Osteocyte (in vitro differentiated cells): ENCODE data around the gene AMPD3. TPM values are rescaled to one million over a fixed set of nuclear protein-coding genes. Genes with fewer than 3 reads are reported as not detected.

Experiments used
- DNase-seq: peaks from one replicate; pipeline ENCODE4 v3.0.0; 2021; ENCODE audit warnings: mixed read lengths; ENCODE audit not compliant: unreplicated experiment; ENCODE audit errors: extremely low spot score
- H3K27ac Mint-ChIP-seq: one replicate; pipeline ENCODE4 v1.8.0; 2021; ENCODE audit warnings: mild to moderate bottlenecking, mixed read lengths; ENCODE audit not compliant: unreplicated experiment
- H3K27me3 Mint-ChIP-seq: one replicate; pipeline ENCODE4 v1.8.0; 2021; ENCODE audit warnings: mixed read lengths; ENCODE audit not compliant: unreplicated experiment
- H3K36me3 Mint-ChIP-seq: one replicate; pipeline ENCODE4 v1.8.0; 2021; ENCODE audit warnings: mixed read lengths; ENCODE audit not compliant: unreplicated experiment
- H3K4me1 Mint-ChIP-seq: one replicate; pipeline ENCODE4 v1.8.0; 2021; ENCODE audit warnings: mixed read lengths; ENCODE audit not compliant: unreplicated experiment
- H3K4me3 Mint-ChIP-seq: one replicate; pipeline ENCODE4 v1.8.0; 2021; ENCODE audit warnings: mild to moderate bottlenecking, moderate library complexity, mixed read lengths; ENCODE audit not compliant: unreplicated experiment
- H3K9me3 Mint-ChIP-seq: one replicate; pipeline ENCODE4 v1.8.0; 2021; ENCODE audit warnings: mixed read lengths; ENCODE audit not compliant: unreplicated experiment
- total RNA-seq: library from RNA; stranded (reverse); gene quantifications from 2 replicates; pipeline ENCODE4 v1.2.1, GENCODE V29; 2021
- TF ChIP-seq, protein P1 (sequence below): fragments of 200-600 bp; sonication (generic); IDR thresholded peaks from 2 replicates; pipeline ENCODE4 v1.5.0; 2021; ENCODE audit warnings: antibody characterized with exemption, mild to moderate bottlenecking, moderate library complexity

AMPD3 gene
- total RNA-seq, 1 donor from 2014 or later = 5.3 TPM

DNA sequence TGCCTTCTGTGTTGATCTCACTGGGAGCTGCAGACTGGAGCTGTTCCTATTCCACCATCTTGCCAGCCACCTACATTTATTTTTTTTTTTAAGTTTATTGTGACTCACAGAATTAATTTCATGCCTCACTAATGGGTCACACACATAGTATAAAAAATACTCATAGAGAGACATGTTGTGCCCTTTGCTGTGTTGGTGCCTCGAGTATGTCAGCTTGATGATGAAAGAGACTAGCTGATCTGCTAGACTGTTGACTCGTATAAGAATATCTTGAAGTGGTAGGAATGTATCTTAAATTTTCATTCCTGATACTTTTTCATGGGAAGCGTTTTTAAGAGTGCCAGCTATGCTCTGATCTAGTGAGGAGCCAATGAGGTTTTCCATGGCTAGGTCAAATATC is 28.6 kb upstream of the AMPD3 start:
- TF ChIP-seq, protein P1, sequence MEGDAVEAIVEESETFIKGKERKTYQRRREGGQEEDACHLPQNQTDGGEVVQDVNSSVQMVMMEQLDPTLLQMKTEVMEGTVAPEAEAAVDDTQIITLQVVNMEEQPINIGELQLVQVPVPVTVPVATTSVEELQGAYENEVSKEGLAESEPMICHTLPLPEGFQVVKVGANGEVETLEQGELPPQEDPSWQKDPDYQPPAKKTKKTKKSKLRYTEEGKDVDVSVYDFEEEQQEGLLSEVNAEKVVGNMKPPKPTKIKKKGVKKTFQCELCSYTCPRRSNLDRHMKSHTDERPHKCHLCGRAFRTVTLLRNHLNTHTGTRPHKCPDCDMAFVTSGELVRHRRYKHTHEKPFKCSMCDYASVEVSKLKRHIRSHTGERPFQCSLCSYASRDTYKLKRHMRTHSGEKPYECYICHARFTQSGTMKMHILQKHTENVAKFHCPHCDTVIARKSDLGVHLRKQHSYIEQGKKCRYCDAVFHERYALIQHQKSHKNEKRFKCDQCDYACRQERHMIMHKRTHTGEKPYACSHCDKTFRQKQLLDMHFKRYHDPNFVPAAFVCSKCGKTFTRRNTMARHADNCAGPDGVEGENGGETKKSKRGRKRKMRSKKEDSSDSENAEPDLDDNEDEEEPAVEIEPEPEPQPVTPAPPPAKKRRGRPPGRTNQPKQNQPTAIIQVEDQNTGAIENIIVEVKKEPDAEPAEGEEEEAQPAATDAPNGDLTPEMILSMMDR = no peak
- no peak overlapping the region for H3K4me3 Mint-ChIP-seq
- H3K9me3 Mint-ChIP-seq = peaks cover 17% of the 10 kb centered on the region
- H3K27ac Mint-ChIP-seq = no peak overlapping the region
- no peak for DNase-seq
- H3K27me3 Mint-ChIP-seq = peaks cover 17% of the 10 kb centered on the region
- H3K36me3 Mint-ChIP-seq = peaks cover 4% of the 10 kb centered on the region
- H3K4me1 Mint-ChIP-seq = no peaks in the 10 kb centered on the region

DNA sequence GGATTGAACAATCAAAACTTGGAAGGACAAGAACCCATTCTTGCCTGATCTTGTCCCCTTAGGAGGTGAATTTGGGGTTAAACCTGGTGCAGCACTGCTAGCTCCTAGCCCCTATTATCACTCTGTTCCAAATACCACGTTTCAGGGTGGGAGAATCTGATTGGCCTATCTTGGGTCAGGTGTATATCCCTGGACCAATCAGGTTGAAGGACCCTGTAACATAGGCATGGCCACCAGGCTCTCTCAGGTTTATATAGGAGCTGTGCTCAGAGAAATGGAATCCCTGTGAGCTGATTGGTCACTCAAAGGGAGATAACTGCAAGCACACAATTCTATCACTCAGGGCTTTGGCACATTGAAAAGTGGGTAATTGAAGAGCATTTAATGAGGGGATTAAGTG is 26.6 kb upstream of the AMPD3 start:
- H3K27ac Mint-ChIP-seq = no peak overlapping the region
- peaks cover 16% of the 10 kb centered on the region for H3K27me3 Mint-ChIP-seq
- H3K36me3 Mint-ChIP-seq = peaks cover 5% of the 10 kb centered on the region
- no peak for DNase-seq
- H3K4me3 Mint-ChIP-seq = no peak overlapping the region
- H3K9me3 Mint-ChIP-seq = peaks cover 15% of the 10 kb centered on the region
- TF ChIP-seq, protein P1 = no peak
- H3K4me1 Mint-ChIP-seq = no peaks in the 10 kb centered on the region

DNA sequence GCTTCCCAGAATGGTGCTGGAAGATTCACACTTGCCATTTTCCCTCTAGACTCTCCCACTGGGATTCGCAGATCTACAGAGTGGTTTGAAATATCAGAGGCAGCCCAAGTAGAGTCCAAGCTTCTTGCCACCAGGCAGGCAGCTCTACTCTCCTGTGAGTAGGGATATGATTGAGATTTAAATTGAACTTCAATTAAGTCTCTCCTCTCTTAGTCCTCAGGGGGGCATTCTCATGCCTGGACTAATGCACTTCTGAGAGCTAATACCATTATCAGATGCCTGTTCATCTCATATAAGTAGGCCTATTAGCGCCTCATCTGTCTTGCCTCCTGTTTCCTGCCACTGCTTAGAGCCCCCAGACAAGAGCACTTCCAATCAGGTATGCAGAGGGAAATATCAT is 25.5 kb upstream of the AMPD3 start:
- H3K4me3 Mint-ChIP-seq = no peak overlapping the region

DNA sequence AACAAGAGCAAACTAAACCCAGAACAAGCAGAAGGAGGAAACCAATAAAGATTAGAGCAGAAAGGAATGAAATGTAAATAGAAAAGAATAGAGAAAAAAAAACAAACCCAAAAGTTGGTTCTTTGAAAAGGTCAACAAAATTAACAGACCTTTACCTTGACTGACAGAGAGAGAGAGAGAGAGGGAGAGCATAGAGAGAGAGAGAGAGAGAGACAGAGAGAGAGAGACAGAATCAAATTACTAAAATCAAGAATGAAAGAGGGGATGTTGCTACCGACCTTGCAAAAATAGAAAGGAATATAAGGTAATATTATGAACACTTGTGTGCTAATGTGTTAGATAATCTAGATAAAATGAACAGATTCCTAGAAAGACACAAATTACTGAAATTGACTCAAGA is 22.6 kb upstream of the AMPD3 start:
- DNase-seq = no peak
- Mint-ChIP-seq H3K27me3 (peaks cover 6% of the 10 kb centered on the region), H3K27ac (no peak overlapping the region), H3K36me3 (peaks cover 5% of the 10 kb centered on the region), H3K4me3 (no peak overlapping the region), H3K9me3 (peaks cover 8% of the 10 kb centered on the region), H3K4me1 (no peaks in the 10 kb centered on the region)
- TF ChIP-seq, protein P1 = no peak

More for the DNA sequence above, 25.5 kb upstream of the AMPD3 start:
- no peak overlapping the region for H3K27ac Mint-ChIP-seq
- no peaks in the 10 kb centered on the region for H3K4me1 Mint-ChIP-seq
- H3K27me3 Mint-ChIP-seq = peaks cover 9% of the 10 kb centered on the region
- peaks cover 5% of the 10 kb centered on the region for H3K36me3 Mint-ChIP-seq
- no peak for DNase-seq
- TF ChIP-seq, protein P1 = no peak
- H3K9me3 Mint-ChIP-seq = peaks cover 15% of the 10 kb centered on the region

DNA sequence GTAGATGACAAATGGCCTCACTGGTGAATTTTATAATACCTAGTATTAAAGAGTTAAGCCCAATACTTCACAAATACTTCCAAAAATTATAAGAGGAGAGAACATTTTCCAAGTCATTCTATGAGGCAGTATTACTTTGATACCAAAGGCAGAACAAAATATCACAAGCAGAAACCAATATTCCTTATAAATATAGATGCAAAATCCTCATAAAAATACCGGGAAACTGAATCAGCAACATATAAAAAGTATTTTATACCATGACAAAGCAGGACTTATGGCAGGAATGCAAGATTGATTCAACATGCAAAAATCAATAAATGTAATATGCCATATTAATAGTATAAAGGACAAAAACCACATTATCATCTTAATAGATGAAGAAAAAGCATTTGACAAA is 22.1 kb upstream of the AMPD3 start:
- Mint-ChIP-seq H3K4me1 (no peaks in the 10 kb centered on the region), H3K36me3 (peaks cover 5% of the 10 kb centered on the region), H3K9me3 (peaks cover 8% of the 10 kb centered on the region), H3K27me3 (peaks cover 6% of the 10 kb centered on the region), H3K4me3 (no peak overlapping the region), H3K27ac (no peak overlapping the region)
- no peak for DNase-seq
- TF ChIP-seq, protein P1 = no peak
